ENCODE results near the gene KIAA0930. TPM values are rescaled to one million over a fixed set of nuclear protein-coding genes. Genes with fewer than 3 reads are reported as not detected.
"Not testable (repeated sequence)": the region's sequence is repeated elsewhere in the genome, so short reads cannot be mapped to it uniquely, and the experiment has no call there.

Gene KIAA0930
- total RNA-seq, 6 experiments from 2014 or later: 53.9 to 70.1 (median 57.8) TPM

DNA sequence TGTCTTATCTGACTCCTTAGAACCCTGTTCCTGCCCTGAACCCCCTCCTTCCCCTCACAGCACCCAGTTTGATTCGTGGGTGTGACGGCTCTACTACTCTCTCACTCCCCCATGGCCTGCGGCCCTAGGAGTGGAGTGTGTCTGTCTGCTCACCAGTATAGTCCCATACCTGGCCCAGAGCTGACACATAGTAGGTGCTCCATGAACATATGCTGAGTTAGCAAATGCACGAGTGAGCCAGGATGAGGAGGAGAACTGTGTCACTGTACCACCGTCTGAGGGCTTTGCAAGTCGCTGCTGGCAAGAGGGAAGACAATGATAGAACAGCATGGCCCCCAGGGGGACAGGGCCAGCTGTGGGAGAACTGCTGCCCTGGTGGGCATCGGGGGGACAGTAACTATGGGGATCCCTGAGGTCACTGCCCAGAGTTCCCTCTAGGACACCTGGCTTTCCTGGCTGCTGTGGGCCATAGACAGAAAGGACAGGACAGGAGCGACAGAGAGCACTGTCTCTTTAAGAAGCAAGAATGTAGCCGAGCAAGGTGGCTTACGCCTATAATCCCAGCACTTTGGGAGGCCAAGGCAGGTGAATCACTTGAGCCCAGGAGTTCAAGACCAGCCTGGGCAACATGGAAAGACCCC is 19.2 kb upstream of the KIAA0930 start:
- no peak for DNase-seq

DNA sequence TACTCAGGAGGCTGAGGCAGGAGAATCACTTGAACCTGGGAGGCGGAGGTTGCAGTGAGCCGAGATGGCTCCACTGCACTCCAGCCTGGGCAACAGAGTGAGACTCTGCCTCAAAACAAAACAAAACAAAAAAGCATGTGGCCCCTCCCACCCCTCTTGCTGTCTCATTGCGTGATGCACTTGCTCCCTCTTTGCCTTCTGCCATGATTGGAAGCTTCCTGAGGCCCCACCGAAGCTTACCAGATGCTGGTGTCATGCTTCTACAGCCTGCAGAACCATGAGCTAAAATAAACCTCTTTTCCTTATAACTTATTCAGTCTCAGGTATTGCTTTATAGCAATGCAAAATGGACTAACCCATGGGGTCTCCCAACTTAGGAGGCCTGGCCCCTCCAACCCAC is 17.2 kb upstream of the KIAA0930 start:
- not testable (repeated sequence) for H3K9me3 Mint-ChIP-seq; H3K4me3 Mint-ChIP-seq; DNase-seq; H3K36me3 Mint-ChIP-seq (ENCODE audit: low read depth); H3K4me1 Mint-ChIP-seq (ENCODE audit: low read depth); H3K27ac Mint-ChIP-seq
- peaks cover 15% of the 10 kb centered on the region for H3K27me3 Mint-ChIP-seq (ENCODE audit: insufficient read depth)

More for the DNA sequence above, 19.2 kb upstream of the KIAA0930 start:
- Mint-ChIP-seq H3K27me3 (ENCODE audit: insufficient read depth) (peaks cover 15% of the 10 kb centered on the region), H3K9me3 (peaks cover 3% of the 10 kb centered on the region; the same call in 1 of the 2 replicates), H3K36me3 (ENCODE audit: low read depth) (no peaks in the 10 kb centered on the region), H3K4me3 (no peak overlapping the region), H3K27ac (no peak overlapping the region), H3K4me1 (ENCODE audit: low read depth) (peaks cover 13% of the 10 kb centered on the region)
- TF ChIP-seq, protein P1, sequence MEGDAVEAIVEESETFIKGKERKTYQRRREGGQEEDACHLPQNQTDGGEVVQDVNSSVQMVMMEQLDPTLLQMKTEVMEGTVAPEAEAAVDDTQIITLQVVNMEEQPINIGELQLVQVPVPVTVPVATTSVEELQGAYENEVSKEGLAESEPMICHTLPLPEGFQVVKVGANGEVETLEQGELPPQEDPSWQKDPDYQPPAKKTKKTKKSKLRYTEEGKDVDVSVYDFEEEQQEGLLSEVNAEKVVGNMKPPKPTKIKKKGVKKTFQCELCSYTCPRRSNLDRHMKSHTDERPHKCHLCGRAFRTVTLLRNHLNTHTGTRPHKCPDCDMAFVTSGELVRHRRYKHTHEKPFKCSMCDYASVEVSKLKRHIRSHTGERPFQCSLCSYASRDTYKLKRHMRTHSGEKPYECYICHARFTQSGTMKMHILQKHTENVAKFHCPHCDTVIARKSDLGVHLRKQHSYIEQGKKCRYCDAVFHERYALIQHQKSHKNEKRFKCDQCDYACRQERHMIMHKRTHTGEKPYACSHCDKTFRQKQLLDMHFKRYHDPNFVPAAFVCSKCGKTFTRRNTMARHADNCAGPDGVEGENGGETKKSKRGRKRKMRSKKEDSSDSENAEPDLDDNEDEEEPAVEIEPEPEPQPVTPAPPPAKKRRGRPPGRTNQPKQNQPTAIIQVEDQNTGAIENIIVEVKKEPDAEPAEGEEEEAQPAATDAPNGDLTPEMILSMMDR (IDR thresholded peaks at IDR 0.05): no peak

DNA sequence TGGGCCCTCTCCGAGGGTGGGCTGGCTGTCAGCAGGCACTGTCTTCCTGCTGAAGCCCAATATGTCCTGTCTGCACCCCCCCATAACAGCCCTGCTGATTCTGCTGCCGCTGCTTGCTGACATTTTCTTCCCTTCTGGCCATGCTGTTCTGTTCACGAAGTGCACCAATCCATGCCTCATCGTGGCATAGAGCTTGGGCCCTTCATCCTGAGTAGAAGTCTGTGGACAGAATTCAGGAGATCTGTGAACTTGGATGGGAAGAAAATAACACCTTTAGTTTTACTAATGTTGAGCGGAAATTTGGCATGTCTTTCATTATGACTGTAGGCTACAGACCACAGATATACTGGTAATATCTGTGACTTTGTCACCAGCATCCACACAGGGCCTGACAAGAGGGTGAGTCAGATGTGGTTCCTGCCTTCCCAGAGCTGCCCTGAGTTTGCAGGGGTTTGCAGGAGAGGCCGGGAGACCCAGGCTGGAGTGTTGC is 14.1 kb upstream of the KIAA0930 start:
- Mint-ChIP-seq H3K27me3 (ENCODE audit: insufficient read depth) (peaks cover 6% of the 10 kb centered on the region), H3K4me1 (ENCODE audit: low read depth) (peaks cover 7% of the 10 kb centered on the region; the same call in 1 of the 2 replicates), H3K4me3 (no peak overlapping the region), H3K27ac (no peak overlapping the region), H3K9me3 (peaks cover 3% of the 10 kb centered on the region; the same call in 1 of the 2 replicates), H3K36me3 (ENCODE audit: low read depth) (no peaks in the 10 kb centered on the region)
- DNase-seq: peak; percentile 38
- TF ChIP-seq, protein P1 (IDR thresholded peaks at IDR 0.05): no peak

DNA sequence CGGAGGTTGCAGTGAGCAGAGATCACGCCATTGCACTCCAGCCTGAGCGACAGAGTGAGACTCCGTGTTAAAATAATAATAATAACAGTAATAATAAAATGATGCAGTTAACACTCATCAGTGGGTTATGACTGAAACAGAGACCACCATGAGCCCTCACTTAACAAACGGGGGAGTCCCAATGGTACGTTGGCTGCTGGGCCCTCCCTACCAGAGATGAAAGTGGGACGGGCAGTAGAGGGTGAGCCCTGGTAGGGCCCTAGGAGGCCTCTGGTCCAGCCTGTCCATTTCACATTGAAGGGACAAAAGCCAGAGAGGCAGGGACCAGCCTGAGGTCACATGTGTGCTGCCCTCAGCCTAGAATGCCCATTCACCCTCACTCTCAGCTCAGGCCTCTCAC is 13.7 kb upstream of the KIAA0930 start:
- Mint-ChIP-seq H3K27ac (no peak overlapping the region), H3K9me3 (peaks cover 3% of the 10 kb centered on the region; the same call in 1 of the 2 replicates), H3K4me1 (ENCODE audit: low read depth) (peaks cover 7% of the 10 kb centered on the region; the same call in 1 of the 2 replicates), H3K4me3 (no peak overlapping the region), H3K36me3 (ENCODE audit: low read depth) (no peaks in the 10 kb centered on the region), H3K27me3 (ENCODE audit: insufficient read depth) (peaks cover 3% of the 10 kb centered on the region)
- no peak for DNase-seq
- TF ChIP-seq, protein P1 (IDR thresholded peaks at IDR 0.05): no peak

DNA sequence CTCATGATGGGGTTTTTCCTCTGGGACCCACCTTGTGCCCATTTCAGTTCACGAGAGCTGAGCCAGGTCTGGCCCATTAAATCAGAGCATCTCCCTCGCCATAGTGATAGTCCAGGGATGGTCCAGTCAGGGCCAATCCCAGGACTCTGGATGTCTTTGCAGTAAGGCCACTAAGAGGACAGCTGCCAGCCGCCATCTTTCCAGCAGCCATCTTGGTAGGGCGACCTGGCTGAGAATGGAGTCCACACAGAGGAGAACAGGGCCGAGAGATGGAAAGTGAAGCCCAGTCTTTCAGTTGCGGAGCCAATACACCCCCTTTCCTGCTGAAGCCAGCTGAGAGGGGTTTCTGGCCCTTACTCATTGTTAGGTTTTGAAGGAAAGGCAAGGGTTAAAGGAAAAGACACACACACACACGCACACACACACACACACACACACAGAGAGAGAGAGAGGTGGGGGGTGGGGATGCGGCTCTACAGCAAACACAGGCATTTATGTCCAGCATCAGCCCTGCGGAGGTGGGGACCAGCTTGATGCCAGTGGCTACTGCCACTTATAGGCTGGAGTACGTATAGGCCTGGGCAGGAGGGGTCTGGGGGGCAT is 12.4 kb upstream of the KIAA0930 start:
- H3K9me3 Mint-ChIP-seq: peaks cover 2% of the 10 kb centered on the region; the same call in 1 of the 2 replicates

More for the DNA sequence above, 12.4 kb upstream of the KIAA0930 start:
- Mint-ChIP-seq H3K27me3 (ENCODE audit: insufficient read depth) (peaks cover 2% of the 10 kb centered on the region), H3K4me1 (ENCODE audit: low read depth) (peaks cover 7% of the 10 kb centered on the region; the same call in 1 of the 2 replicates), H3K27ac (no peak overlapping the region), H3K4me3 (no peak overlapping the region), H3K36me3 (ENCODE audit: low read depth) (no peaks in the 10 kb centered on the region)
- TF ChIP-seq, protein P1 (IDR thresholded peaks at IDR 0.05): no peak
- no peak for DNase-seq

Data from HFFc6 (cell line).